Lung (tissue), 12 donors: Measurements from ENCODE around the gene C20orf144. TPM values are rescaled to one million over a fixed set of nuclear protein-coding genes. Genes with fewer than 3 reads are reported as not detected.

Experiments
- ATAC-seq: fragments of 200-7000 bp; cut with Tn5 transposase; one replicate; pipeline ENCODE4 v1.9.1; 2020; ENCODE audit warnings: moderate number of reproducible peaks; ENCODE audit not compliant: insufficient read depth, low FRiP score
- DNase-seq, 3 donors: peaks; one replicate each; pipeline ENCODE4 v3.0.0-alpha.2; 2013 to 2017
- H3K27ac ChIP-seq, 2 donors: one replicate each; pipeline ENCODE4 v1.5.1; 2013; ENCODE audit warnings: mild to moderate bottlenecking in 2 of 2, moderate library complexity in 2 of 2, control low read depth in 1 of 2, inconsistent platforms in 1 of 2, low read depth in 1 of 2, low read length in 1 of 2
- H3K27me3 ChIP-seq, 3 donors: one replicate each; pipeline ENCODE4 v1.5.1; 2013; ENCODE audit warnings: low read length in 2 of 3; ENCODE audit not compliant: control insufficient read depth in 3 of 3, insufficient read depth in 3 of 3
- H3K36me3 ChIP-seq, 4 donors: one replicate each; pipeline ENCODE4 v1.5.1; 2013; ENCODE audit warnings: low read length in 4 of 4, mild to moderate bottlenecking in 1 of 4, moderate library complexity in 1 of 4; ENCODE audit not compliant: control insufficient read depth in 4 of 4, insufficient read depth in 4 of 4
- H3K4me1 ChIP-seq, 5 donors: one replicate each; pipeline ENCODE4 v1.5.1; 2013; ENCODE audit warnings: low read length in 5 of 5, mild to moderate bottlenecking in 2 of 5, moderate library complexity in 1 of 5; ENCODE audit not compliant: control insufficient read depth in 5 of 5, insufficient read depth in 5 of 5
- H3K4me3 ChIP-seq: one replicate; pipeline ENCODE4 v1.5.1; 2013; ENCODE audit warnings: mild to moderate bottlenecking, control low read depth, moderate library complexity
- H3K9ac ChIP-seq, 2 donors: one replicate each; pipeline ENCODE4 v1.5.1; 2013; ENCODE audit warnings: low read length in 2 of 2, control low read depth in 1 of 2; ENCODE audit not compliant: insufficient read depth in 1 of 2
- H3K9me3 ChIP-seq, 4 donors: one replicate each; pipeline ENCODE4 v1.5.1; 2013; ENCODE audit warnings: low read length in 3 of 4, mild to moderate bottlenecking in 1 of 4, moderate library complexity in 1 of 4; ENCODE audit not compliant: control insufficient read depth in 4 of 4, insufficient read depth in 3 of 4
- CTCF ChIP-seq: IDR thresholded peaks from 2 replicates; pipeline ENCODE4 v1.5.1; 2012; ENCODE audit warnings: mild to moderate bottlenecking; ENCODE audit errors: control extremely low read depth, extremely low read depth
- WGBS, 2 donors: extraction: QIAGEN DNeasy Blood & Tissue Kit; methylation state at CpG; one replicate each; pipeline ENCODE4 v1.1.7; 2013; 5-methylcytosine and 5-hydroxymethylcytosine counted together
- polyA plus RNA-seq, 2 donors: library from polyadenylated mRNA; stranded (reverse); fragments of 200-250 nt; gene quantifications; one replicate each; pipeline ENCODE4 v1.2.1, GENCODE V29; 2013
- total RNA-seq, 2 donors: library from RNA; depleted of rRNA in 1 of 2; stranded (reverse); fragments of >200 nt in 1 of 2; gene quantifications; one replicate each; pipeline ENCODE4 v1.2.1, GENCODE V29; 2014 to 2021
- donor health status: control.
- donor health status: control.
- donor health status: Bipolar disorder and iron deficiency.
- donor health status: healthy.
- donor health status: DM: yes; HTN: yes; CAD: no.

C20orf144 gene
- total and polyA plus RNA-seq, 4 donors = 0.05 to 0.31 (median 0.08) TPM; not detected in 1

- WGBS, 2 donors = 88% methylated on average over 11 of the region's 11 CpGs
- Histone ChIP-seq H3K9ac (no peak overlapping the region), H3K9me3 (no peaks in the 10 kb centered on the region), H3K27me3 (no peaks in the 10 kb centered on the region), H3K27ac (peak overlapping the region in 1 of 2 donors; percentile 87), H3K4me1 (peaks cover 0 to 40% (median 13%) of the 10 kb centered on the region in 5 donors), H3K4me3 (no peak overlapping the region), H3K36me3 (peaks cover 0 to 6% (median 0%) of the 10 kb centered on the region in 4 donors)
- ATAC-seq = no peak
- no peak for TF ChIP-seq CTCF
- DNase-seq = no peak
Observed at GRCh38 chr20:33676121-33676520, 14.0 kb downstream of the C20orf144 start.

GRCh38 chr20:33676652-33677645 is 14.8 kb downstream of the C20orf144 start:
- 94 to 96% methylated on average over 31 of the region's 31 CpGs for WGBS, 2 donors
- Histone ChIP-seq H3K36me3 (peaks cover 0 to 2% (median 0%) of the 10 kb centered on the region in 4 donors), H3K9ac (no peak overlapping the region), H3K9me3 (no peaks in the 10 kb centered on the region), H3K27ac (no peak overlapping the region), H3K4me1 (peaks cover 0 to 40% (median 13%) of the 10 kb centered on the region in 5 donors), H3K4me3 (no peak overlapping the region), H3K27me3 (no peaks in the 10 kb centered on the region)
- no peak for TF ChIP-seq CTCF
- no peak for ATAC-seq
- no peak for DNase-seq

- no peak for DNase-seq
- Histone ChIP-seq H3K27ac (no peak overlapping the region), H3K9me3 (no peaks in the 10 kb centered on the region), H3K4me1 (peaks cover 0 to 29% (median 12%) of the 10 kb centered on the region in 5 donors), H3K27me3 (no peaks in the 10 kb centered on the region), H3K9ac (no peak overlapping the region), H3K4me3 (no peak overlapping the region), H3K36me3 (peaks cover 0 to 2% (median 0%) of the 10 kb centered on the region in 4 donors)
- WGBS, 2 donors = 90 to 92% methylated on average over 15 of the region's 15 CpGs
- TF ChIP-seq CTCF = no peak
- no peak for ATAC-seq
Observed at GRCh38 chr20:33677991-33678702, 16.0 kb downstream of the C20orf144 start.
